HepG2 (cell line): ENCODE data around the gene PLXND1. TPM values are rescaled to one million over a fixed set of nuclear protein-coding genes. Genes with fewer than 3 reads are reported as not detected.

Source experiments
- ATF7-NPFF ChIP-seq: sonication (generic); formaldehyde crosslinking; IDR thresholded peaks from 2 replicates; pipeline ENCODE4 v1.8.1; 2023; ENCODE audit warnings: mild to moderate bottlenecking, low read depth, missing genetic modification reagents, moderate library complexity
- CENPT ChIP-seq: sonication (generic); formaldehyde crosslinking; IDR thresholded peaks from 2 replicates; pipeline ENCODE4 v1.8.0; 2022; ENCODE audit warnings: low read depth, mild to moderate bottlenecking, moderate library complexity, missing genetic modification reagents
- ELF3 ChIP-seq: IDR thresholded peaks from 2 replicates; pipeline ENCODE4 v1.6.1; 2016; ENCODE audit warnings: missing genetic modification reagents, missing compliant biosample characterization
- FOSL2 ChIP-seq: sonication (generic); formaldehyde crosslinking; IDR thresholded peaks from 2 replicates; pipeline ENCODE4 v1.4.0; 2020; ENCODE audit warnings: missing genetic modification reagents
- HNF4A ChIP-seq: sonication (generic); formaldehyde crosslinking; IDR thresholded peaks from 2 replicates; pipeline ENCODE4 v1.4.0; 2020; ENCODE audit warnings: missing genetic modification reagents
- MIER2 ChIP-seq: IDR thresholded peaks from 2 replicates; pipeline ENCODE4 v1.6.1; 2016; ENCODE audit warnings: missing biosample characterization, missing genetic modification reagents
- NBN ChIP-seq: fragments of 450-650 bp; conservative IDR thresholded peaks from 2 replicates; pipeline ENCODE4 v1.6.1; 2017
- PLRG1 ChIP-seq: fragments of 450-650 bp; conservative IDR thresholded peaks from 2 replicates; pipeline ENCODE4 v1.6.1; 2016
- RBM39 ChIP-seq: fragments of 200-400 bp; formaldehyde crosslinking; IDR thresholded peaks from one replicate; pipeline ENCODE4 v1.6.1; 2018; ENCODE audit warnings: antibody characterized with exemption, mild to moderate bottlenecking, low read depth, low read length; ENCODE audit not compliant: poor library complexity, severe bottlenecking
- SALL1 ChIP-seq: sonication (generic); formaldehyde crosslinking; IDR thresholded peaks from 2 replicates; pipeline ENCODE4 v1.8.0; 2022; ENCODE audit warnings: mild to moderate bottlenecking, missing genetic modification reagents
- SP2 ChIP-seq: sonication (generic); formaldehyde crosslinking; IDR thresholded peaks from 2 replicates; pipeline ENCODE4 v1.5.1; 2020; ENCODE audit warnings: mild to moderate bottlenecking, missing genetic modification reagents
- SSRP1 ChIP-seq: IDR thresholded peaks from 2 replicates; pipeline ENCODE4 v1.6.1; 2016; ENCODE audit warnings: control low read depth
- ZBTB8A ChIP-seq: sonication (generic); formaldehyde crosslinking; IDR thresholded peaks from 2 replicates; pipeline ENCODE4 v1.4.0; 2020; ENCODE audit warnings: mild to moderate bottlenecking, low read depth, missing genetic modification reagents, borderline replicate concordance
- ZFP90 ChIP-seq: sonication (generic); formaldehyde crosslinking; IDR thresholded peaks from 2 replicates; pipeline ENCODE4 v1.8.0; 2022; ENCODE audit warnings: missing genetic modification reagents, mild to moderate bottlenecking, inconsistent platforms, borderline replicate concordance
- ZNF614 ChIP-seq: IDR thresholded peaks from 2 replicates; pipeline ENCODE4 v1.6.1; 2018; ENCODE audit warnings: missing biosample characterization, missing genetic modification reagents, inconsistent platforms, borderline replicate concordance
- ZNF737 ChIP-seq: sonication (generic); formaldehyde crosslinking; IDR thresholded peaks from 2 replicates; pipeline ENCODE4 v1.5.0; 2020; ENCODE audit warnings: missing genetic modification reagents, mild to moderate bottlenecking, borderline replicate concordance
- ZNF776 ChIP-seq: sonication (generic); formaldehyde crosslinking; IDR thresholded peaks from 2 replicates; pipeline ENCODE4 v1.4.0; 2020; ENCODE audit warnings: mild to moderate bottlenecking, missing genetic modification reagents
- polyA plus RNA-seq, 8 experiments: library from polyadenylated mRNA; depleted of rRNA in 3 of 8; stranded (reverse) in 7 of 8; unstranded in 1 of 8; fragments of >200 nt; fragmentation: Illumina TruSeq in 4 of 8; extraction: Trizol in 4 of 8; gene quantifications; 2 replicates each; pipeline versions ENCODE4 v1.2.1 to v1.2.3, GENCODE V29; 2011 to 2016; ENCODE audit warnings: low read depth in 4 of 8, missing spikeins in 1 of 8, mixed read lengths in 1 of 8; ENCODE audit not compliant: insufficient read depth in 1 of 8
- total RNA-seq, 5 experiments: library from RNA; depleted of rRNA; stranded (reverse); fragments of >200 nt; fragmentation: Illumina TruSeq; extraction: Trizol; gene quantifications; 2 replicates each; pipeline ENCODE4 v1.2.3, GENCODE V29; 2016; ENCODE audit warnings: low read depth in 1 of 5
- TF ChIP-seq, protein P1 (sequence below): sonication (generic); formaldehyde crosslinking; IDR thresholded peaks from 2 replicates; pipeline ENCODE4 v1.8.1; 2023; ENCODE audit warnings: mild to moderate bottlenecking, missing genetic modification reagents
- TF ChIP-seq, protein P2 (sequence below): sonication (generic); formaldehyde crosslinking; IDR thresholded peaks from 2 replicates; pipeline ENCODE4 v1.4.0; 2020; ENCODE audit warnings: missing genetic modification reagents
- TF ChIP-seq, protein P3 (sequence below): sonication (generic); formaldehyde crosslinking; IDR thresholded peaks from 2 replicates; pipeline ENCODE4 v1.5.0; 2020; ENCODE audit warnings: missing genetic modification reagents
- TF ChIP-seq, protein P4 (sequence below): sonication (generic); formaldehyde crosslinking; IDR thresholded peaks from 2 replicates; pipeline ENCODE4 v1.5.0; 2020; ENCODE audit warnings: missing genetic modification reagents

The PLXND1 gene
- total and polyA plus RNA-seq, 2 of the 13 experiments (the other 11 are each of a cell fraction or from before 2014, with no cell fraction given) = 15.9 to 42.0 TPM

DNA sequence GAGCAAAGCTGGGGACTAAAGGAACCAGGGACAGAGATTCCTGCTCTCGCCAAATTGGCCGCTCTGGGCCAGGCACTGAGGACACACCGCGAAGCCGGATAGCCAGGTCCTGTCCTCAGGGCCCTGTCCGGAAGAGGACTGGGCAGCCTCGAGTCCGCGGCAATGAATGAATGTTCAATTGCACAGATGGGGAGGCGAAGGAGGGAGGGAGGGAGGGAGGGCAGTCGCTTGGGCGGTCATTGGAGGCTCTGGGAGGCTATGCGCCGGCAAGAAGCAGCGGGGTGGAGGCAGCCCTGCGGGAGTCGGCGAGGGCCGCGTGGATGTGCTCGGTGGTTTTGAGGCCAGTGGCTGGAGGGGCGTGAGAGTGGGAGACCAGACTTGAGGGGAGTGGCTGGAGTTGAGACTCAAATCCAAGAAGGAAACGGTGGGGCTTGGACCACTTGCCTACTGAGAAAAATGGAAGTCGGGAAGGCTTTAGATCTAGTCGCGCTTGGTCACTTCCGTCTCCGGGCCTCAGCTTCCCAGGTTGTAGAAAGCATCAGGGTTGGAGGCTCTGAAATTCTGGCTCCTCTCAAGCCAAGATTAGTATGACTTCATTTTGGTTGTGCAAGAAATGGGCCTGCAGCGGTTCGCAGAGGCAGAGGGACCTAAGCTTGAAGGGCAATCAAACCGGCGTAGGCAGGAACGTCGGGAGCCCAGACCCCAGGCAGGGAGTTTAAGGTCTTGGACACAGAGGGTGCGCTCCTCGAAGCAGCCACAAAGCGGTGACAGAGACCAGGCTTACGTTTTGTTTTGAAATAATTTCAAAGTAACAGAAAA lies 21.1 kb upstream of the PLXND1 start (continued):
- TF ChIP-seq, protein P1, sequence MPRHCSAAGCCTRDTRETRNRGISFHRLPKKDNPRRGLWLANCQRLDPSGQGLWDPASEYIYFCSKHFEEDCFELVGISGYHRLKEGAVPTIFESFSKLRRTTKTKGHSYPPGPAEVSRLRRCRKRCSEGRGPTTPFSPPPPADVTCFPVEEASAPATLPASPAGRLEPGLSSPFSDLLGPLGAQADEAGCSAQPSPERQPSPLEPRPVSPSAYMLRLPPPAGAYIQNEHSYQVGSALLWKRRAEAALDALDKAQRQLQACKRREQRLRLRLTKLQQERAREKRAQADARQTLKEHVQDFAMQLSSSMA (CRISPR knock-in tag) = no peak
- no peak; the same call in 1 of the 2 replicates for TF ChIP-seq ZNF614 (CRISPR knock-in tag)
- peak; percentile 68 for TF ChIP-seq RBM39
- TF ChIP-seq ATF7-NPFF (CRISPR knock-in tag) = no peak
- TF ChIP-seq ZNF776 (CRISPR knock-in tag) = no peak
- TF ChIP-seq MIER2 (CRISPR knock-in tag) = 0 out of 2 replicates have a peak, but pooled peaks have one; percentile 9
- TF ChIP-seq, protein P2, sequence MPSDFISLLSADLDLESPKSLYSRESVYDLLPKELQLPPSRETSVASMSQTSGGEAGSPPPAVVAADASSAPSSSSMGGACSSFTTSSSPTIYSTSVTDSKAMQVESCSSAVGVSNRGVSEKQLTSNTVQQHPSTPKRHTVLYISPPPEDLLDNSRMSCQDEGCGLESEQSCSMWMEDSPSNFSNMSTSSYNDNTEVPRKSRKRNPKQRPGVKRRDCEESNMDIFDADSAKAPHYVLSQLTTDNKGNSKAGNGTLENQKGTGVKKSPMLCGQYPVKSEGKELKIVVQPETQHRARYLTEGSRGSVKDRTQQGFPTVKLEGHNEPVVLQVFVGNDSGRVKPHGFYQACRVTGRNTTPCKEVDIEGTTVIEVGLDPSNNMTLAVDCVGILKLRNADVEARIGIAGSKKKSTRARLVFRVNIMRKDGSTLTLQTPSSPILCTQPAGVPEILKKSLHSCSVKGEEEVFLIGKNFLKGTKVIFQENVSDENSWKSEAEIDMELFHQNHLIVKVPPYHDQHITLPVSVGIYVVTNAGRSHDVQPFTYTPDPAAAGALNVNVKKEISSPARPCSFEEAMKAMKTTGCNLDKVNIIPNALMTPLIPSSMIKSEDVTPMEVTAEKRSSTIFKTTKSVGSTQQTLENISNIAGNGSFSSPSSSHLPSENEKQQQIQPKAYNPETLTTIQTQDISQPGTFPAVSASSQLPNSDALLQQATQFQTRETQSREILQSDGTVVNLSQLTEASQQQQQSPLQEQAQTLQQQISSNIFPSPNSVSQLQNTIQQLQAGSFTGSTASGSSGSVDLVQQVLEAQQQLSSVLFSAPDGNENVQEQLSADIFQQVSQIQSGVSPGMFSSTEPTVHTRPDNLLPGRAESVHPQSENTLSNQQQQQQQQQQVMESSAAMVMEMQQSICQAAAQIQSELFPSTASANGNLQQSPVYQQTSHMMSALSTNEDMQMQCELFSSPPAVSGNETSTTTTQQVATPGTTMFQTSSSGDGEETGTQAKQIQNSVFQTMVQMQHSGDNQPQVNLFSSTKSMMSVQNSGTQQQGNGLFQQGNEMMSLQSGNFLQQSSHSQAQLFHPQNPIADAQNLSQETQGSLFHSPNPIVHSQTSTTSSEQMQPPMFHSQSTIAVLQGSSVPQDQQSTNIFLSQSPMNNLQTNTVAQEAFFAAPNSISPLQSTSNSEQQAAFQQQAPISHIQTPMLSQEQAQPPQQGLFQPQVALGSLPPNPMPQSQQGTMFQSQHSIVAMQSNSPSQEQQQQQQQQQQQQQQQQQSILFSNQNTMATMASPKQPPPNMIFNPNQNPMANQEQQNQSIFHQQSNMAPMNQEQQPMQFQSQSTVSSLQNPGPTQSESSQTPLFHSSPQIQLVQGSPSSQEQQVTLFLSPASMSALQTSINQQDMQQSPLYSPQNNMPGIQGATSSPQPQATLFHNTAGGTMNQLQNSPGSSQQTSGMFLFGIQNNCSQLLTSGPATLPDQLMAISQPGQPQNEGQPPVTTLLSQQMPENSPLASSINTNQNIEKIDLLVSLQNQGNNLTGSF (CRISPR knock-in tag) = no peak
- TF ChIP-seq HNF4A (CRISPR knock-in tag) = no peak
- TF ChIP-seq, protein P3, sequence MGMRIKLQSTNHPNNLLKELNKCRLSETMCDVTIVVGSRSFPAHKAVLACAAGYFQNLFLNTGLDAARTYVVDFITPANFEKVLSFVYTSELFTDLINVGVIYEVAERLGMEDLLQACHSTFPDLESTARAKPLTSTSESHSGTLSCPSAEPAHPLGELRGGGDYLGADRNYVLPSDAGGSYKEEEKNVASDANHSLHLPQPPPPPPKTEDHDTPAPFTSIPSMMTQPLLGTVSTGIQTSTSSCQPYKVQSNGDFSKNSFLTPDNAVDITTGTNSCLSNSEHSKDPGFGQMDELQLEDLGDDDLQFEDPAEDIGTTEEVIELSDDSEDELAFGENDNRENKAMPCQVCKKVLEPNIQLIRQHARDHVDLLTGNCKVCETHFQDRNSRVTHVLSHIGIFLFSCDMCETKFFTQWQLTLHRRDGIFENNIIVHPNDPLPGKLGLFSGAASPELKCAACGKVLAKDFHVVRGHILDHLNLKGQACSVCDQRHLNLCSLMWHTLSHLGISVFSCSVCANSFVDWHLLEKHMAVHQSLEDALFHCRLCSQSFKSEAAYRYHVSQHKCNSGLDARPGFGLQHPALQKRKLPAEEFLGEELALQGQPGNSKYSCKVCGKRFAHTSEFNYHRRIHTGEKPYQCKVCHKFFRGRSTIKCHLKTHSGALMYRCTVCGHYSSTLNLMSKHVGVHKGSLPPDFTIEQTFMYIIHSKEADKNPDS (CRISPR knock-in tag) = peak; percentile 52; the same call in 1 of the 2 replicates
- TF ChIP-seq PLRG1 = no peak
- no peak for TF ChIP-seq ZBTB8A
- peak; percentile 87 for TF ChIP-seq SSRP1 (CRISPR knock-in tag)
- no peak for TF ChIP-seq ZNF737
- TF ChIP-seq FOSL2 = no peak
- TF ChIP-seq CENPT (CRISPR knock-in tag) = no peak
- peak; percentile 46; the same call in 1 of the 2 replicates for TF ChIP-seq ZFP90 (CRISPR knock-in tag)
- TF ChIP-seq ELF3 (CRISPR knock-in tag) = no peak; the same call in 1 of the 2 replicates
- TF ChIP-seq SP2 (CRISPR knock-in tag) = no peak
- TF ChIP-seq SALL1 (CRISPR knock-in tag) = no peak; the same call in none of the 2 replicates
- TF ChIP-seq NBN = no peak
- TF ChIP-seq, protein P4, sequence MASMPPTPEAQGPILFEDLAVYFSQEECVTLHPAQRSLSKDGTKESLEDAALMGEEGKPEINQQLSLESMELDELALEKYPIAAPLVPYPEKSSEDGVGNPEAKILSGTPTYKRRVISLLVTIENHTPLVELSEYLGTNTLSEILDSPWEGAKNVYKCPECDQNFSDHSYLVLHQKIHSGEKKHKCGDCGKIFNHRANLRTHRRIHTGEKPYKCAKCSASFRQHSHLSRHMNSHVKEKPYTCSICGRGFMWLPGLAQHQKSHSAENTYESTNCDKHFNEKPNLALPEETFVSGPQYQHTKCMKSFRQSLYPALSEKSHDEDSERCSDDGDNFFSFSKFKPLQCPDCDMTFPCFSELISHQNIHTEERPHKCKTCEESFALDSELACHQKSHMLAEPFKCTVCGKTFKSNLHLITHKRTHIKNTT = no peak
